Gastroesophageal sphincter (tissue), 3 donors: ENCODE measurements around the gene LCNL1.

Source experiments
- EP300 ChIP-seq: sonication (generic); formaldehyde crosslinking; IDR thresholded peaks from one replicate; pipeline ENCODE4 v1.6.1; 2017; ENCODE audit warnings: antibody characterized with exemption, mild to moderate bottlenecking
- POLR2A ChIP-seq, 2 donors: fragments of 450-650 bp; IDR thresholded peaks; one replicate each; pipeline ENCODE4 v1.6.1; 2017; ENCODE audit warnings: antibody characterized with exemption in 2 of 2, mild to moderate bottlenecking in 2 of 2, moderate library complexity in 1 of 2
- POLR2AphosphoS5 ChIP-seq: sonication (generic); formaldehyde crosslinking; IDR thresholded peaks from one replicate; pipeline ENCODE4 v1.6.1; 2017; ENCODE audit warnings: antibody characterized with exemption
- TF ChIP-seq, protein P1 (sequence below), 4 experiments: fragments of 200-600 bp in 2 of 4; fragments of 450-650 bp in 2 of 4; sonication (generic) in 1 of 4; IDR thresholded peaks; one replicate each; pipeline ENCODE4 v1.5.1; 2017 to 2019; ENCODE audit warnings: antibody characterized with exemption in 4 of 4, mild to moderate bottlenecking in 2 of 4, moderate library complexity in 2 of 4

GRCh38 chr9:136963751-136964150 is 19.0 kb upstream of the LCNL1 start:
- TF ChIP-seq, protein P1, sequence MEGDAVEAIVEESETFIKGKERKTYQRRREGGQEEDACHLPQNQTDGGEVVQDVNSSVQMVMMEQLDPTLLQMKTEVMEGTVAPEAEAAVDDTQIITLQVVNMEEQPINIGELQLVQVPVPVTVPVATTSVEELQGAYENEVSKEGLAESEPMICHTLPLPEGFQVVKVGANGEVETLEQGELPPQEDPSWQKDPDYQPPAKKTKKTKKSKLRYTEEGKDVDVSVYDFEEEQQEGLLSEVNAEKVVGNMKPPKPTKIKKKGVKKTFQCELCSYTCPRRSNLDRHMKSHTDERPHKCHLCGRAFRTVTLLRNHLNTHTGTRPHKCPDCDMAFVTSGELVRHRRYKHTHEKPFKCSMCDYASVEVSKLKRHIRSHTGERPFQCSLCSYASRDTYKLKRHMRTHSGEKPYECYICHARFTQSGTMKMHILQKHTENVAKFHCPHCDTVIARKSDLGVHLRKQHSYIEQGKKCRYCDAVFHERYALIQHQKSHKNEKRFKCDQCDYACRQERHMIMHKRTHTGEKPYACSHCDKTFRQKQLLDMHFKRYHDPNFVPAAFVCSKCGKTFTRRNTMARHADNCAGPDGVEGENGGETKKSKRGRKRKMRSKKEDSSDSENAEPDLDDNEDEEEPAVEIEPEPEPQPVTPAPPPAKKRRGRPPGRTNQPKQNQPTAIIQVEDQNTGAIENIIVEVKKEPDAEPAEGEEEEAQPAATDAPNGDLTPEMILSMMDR (IDR thresholded peaks at IDR 0.05), result no peak
- no peak for TF ChIP-seq POLR2AphosphoS5
- no peak for TF ChIP-seq POLR2A (IDR thresholded peaks at IDR 0.05)
- TF ChIP-seq EP300, result no peak
